Colon (tissue), 2 donors: ENCODE measurements around the gene RTN1.

Experiments used
- FAIRE-seq: peaks from 2 replicates; lab custom pipeline; 2012; peaks lifted over from hg19 to GRCh38; lab: Jason Lieb, UNC
- donor health status: control.
- donor health status: control.

Gene RTN1

GRCh38 chr14:59547310-59547709, 323.3 kb downstream of the RTN1 start:
- FAIRE-seq = no peak
